GM18868 (cell line): ENCODE results near the gene HOXA5.

ENCODE experiments used
- ATAC-seq: cut with Tn5 transposase; IDR thresholded peaks from one replicate; pipeline ENCODE4 v1.9.1; 2021; ENCODE audit warnings: mild to moderate bottlenecking, moderate library complexity; ENCODE audit not compliant: unreplicated experiment

HOXA5 gene

DNA sequence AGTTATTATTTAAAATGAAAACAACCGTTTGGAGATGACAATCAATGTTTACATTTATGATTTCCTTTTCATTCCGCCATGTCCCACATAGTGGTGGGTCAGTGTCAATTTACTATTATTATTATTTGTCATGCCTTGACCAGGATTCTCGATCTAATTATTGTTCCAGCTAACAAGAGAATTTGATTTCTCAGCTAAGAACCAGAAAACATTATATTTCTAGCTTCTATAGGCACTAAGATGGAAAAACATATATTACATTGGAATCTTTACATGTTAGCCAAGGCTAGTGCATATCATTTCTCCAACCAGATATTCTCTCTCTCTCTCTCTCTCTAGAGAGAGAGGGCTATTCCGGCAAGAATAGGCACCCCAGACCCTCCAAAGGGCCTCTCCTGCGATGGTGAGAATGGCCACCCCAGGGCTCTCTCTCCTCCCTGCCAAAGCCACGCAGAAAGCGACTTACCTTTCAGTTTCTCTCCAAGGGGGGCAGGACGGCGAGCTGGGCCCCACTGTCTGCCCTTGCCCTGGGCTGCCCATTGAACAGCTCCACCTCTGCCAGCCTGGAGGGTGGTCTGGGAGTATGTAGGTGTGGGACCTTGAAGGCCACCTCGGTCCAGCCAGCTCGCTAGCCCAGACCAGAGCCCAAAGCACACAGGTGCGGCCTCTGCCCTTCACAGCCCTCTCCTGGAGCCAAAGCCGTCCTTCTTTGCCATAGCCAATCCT lies 6.5 kb upstream of the HOXA5 start:
- peak; percentile 13 for ATAC-seq

DNA sequence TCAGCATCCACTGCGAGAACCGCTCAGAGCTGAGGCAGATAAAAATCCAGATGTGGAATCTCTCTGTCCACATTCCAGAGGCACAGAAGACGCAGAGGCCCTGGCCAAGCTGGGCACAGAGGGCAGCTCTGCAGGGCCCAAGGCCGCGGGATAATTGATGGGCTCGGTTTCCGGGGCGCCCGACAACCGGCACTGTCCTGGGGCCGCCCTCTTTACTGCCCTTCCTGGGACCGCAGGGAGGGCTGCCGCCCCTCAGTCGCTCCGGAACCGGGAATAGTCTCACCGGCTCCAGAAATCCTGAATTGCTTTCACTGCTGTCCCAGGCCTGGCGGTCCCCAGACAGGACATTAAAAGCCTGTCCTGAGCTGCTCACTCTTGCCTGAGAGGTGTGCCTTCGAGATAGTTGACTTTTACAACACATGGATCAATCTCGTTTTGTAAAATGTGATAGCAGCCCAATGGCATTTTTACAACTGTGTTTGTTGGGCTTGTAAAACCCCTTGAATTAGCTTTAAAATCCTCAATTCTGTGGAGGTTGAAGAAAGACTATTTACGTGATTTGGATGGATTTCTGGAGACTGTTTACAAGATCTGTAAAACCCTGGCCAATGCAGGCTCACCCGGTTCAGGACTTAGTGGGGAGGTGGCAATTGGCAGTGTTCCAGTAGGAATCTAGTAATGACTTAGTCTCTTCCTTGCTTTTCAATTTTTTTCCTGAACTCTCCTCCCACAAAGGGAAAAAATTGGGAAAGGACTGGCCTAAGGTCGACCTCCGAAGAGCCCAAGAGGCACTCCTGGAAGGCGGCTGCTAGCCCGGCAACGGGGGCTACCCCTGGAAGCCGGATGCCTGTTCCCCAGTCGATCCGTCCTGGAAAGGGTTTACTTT lies 5.5 kb upstream of the HOXA5 start:
- ATAC-seq, result no peak

DNA sequence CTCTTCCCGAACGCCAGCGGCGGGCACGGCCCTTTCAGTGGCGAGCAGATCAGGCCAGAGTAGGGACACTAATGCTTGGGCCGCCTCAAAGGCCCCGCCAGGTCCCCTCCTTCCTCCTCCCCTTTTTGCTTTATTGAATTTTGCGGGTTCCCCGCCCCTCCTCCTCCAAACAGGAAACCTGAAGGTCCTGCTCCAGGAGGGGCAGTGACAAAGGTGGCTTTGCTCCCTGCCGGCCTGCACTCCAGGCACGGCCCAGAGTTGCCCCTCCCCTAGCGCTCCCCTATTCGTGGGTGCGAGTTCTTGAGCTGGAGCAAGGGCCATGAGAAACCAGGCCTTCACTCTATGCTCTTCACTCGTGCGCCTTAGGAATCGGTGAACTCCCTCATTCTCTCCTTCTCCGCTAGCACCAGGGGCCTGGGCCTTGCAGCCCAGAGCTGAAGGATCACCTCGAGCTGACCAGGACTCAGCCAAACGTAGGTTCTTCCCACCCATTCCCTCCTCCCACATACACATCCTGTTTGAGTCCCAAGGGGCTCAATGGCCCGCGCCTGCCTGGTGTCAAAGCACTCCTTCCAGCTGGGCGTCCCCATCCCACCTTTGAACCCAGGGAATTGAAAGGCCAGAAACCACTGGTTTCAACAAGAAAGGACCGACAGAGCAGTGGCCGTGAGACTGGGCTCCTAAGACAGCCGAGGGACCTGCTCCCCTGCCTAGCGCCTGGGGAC lies 4.7 kb upstream of the HOXA5 start:
- no peak for ATAC-seq

DNA sequence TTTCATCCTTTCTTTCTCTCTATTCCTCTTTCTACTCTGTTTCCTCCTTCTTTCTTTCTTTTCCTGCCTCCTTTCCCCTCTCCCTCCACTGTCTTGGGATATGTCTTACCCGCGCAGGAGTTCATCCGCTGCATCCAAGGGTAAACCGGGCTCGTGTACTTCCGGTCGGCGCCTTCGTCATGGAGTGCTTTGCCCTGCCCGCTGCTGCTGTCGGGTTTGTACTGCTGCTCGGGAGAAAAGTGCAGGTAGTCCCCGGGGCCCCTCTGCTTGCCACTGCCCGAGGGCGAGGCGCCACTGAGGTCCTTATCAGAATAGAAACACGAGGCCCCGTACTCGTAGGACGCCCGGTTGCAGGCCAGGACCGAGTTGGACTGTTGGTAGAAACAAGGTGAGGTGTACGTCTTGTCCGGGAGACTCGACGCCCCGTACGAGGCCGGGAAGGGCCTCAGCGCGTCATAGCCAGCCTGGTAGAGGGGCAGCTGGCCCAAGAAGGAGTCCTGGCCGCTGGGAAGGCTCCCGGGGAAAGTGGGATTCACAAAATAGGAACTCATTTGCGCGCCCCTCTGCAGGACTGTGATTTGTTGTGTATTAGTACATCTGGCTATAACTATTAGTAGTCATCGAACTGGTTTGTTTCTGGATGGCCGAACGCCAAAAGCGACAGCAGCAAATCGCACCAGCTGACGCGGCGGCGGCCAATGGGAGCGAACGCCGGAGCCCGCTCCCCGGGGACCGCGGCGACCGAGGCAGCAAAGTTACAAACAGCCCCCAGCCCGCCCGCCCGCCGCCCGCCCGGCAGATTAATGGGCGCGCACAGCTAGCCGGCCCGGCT lies 3.9 kb upstream of the HOXA5 start, which contains the start of gene HOXA6:
TSS of gene HOXA6 (minus strand) at position 576 of the 832 bp plus-strand sequence. CDS start at position 551, 25 bp downstream.
- no peak for ATAC-seq

DNA sequence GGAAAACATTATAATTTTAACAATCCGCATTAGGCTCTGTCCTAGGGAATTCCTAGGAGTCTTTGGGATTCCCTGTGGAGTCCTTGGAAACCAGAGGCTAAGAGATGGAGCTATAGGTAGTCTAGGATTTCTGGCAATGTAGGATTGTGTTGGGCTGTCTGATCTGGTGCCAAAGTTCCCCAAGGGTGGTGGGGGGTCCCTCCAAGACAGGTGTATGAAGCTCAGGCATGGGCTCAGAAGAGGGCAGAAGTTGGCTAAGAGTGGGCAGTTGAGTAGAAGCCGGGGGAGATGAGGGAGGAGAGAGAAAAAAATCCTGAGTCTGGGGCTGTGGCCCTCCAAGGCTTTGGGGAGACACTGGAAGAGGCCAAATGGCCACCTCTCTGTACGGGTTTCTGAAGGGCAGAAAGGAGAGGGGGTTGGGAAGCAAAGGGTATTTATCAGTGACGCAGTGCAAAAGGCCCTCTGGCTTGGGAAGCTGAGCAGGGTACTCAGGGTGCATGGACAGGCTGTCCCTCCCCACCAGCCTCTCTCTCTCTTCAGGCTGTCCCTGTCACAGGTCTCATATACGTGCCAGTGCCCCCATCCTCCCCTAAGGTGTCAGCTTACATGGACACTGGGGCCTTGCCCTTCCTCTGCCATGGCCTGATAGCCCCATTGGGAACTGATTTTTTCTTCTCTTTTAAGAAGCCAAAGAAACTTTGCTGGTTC lies 3.2 kb upstream of the HOXA5 start:
- no peak for ATAC-seq

DNA sequence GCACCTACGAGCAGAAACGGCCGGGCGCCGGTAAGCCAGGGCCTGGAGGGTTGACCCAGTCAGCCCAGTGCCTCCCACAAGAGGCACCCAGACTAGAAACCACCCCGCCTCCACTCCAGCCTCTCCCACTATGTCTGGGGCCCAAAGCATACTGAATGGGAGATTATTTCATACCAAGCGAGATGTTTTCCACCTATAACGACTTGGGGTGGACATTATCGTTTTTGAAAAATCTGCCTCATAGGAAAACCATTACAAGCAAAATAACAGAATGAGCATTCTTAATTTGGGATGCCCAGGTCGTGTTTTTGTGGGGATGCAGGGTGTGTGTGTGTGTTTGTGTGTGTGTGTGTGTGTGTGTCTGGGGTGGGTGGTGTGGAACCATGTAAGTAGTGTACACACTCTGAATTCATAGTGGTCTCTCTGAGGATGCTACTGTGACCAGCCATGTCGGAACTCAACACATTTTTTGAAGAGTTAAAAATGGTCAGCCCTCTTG lies 2.5 kb upstream of the HOXA5 start:
- ATAC-seq, result no peak

DNA sequence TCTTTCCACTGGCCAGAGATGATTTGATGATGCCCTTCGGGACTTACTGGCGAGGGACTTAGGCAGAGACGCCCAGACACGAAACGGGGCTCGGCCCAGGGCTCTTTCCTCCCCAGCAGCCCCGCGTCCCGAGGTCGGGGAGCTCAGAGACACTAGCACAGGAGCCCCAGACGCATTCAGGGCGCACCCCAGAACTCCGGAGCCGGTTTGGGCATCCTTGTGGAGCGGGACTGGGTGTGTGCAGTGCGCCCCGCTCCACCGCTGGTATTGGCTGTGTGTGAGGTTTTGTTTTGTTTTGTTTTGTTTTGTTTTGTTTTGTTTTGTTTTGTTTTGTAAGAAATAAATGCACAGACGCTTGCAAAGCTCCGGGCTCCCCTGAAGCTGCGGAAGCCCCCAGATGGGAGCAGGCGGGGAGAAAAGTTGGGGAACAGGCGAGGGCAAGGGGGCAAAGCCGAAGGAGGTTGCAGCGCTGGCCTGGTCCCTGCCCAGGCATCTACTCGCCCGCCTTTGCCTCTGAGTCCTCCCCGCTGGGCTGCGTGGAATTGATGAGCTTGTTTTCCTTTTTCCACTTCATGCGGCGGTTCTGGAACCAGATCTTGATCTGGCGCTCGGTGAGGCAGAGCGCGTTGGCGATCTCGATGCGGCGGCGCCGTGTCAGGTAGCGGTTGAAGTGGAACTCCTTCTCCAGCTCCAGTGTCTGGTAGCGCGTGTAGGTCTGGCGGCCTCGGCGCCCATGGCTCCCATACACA lies 1.9 kb upstream of the HOXA5 start:
- ATAC-seq, result no peak

DNA sequence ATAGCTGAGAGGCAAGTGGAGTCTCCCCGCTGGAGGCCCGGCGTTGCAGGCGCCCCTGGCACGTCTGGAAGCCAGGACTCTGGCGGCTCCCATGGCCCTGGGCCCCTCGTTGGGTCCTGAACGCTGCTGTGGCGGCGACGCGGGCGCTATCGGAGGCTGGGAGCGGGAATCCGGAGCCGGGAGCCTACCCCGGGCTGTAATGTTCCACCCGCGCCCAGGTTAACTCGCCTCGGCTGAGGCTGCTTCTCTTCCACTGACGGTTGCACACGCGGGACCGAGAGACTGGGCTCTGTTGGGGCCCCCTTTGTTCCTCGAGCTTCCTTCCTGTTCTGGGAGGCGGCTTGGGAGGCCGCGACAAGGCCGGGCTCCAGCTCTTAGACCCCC lies 1.3 kb upstream of the HOXA5 start:
- no peak for ATAC-seq

DNA sequence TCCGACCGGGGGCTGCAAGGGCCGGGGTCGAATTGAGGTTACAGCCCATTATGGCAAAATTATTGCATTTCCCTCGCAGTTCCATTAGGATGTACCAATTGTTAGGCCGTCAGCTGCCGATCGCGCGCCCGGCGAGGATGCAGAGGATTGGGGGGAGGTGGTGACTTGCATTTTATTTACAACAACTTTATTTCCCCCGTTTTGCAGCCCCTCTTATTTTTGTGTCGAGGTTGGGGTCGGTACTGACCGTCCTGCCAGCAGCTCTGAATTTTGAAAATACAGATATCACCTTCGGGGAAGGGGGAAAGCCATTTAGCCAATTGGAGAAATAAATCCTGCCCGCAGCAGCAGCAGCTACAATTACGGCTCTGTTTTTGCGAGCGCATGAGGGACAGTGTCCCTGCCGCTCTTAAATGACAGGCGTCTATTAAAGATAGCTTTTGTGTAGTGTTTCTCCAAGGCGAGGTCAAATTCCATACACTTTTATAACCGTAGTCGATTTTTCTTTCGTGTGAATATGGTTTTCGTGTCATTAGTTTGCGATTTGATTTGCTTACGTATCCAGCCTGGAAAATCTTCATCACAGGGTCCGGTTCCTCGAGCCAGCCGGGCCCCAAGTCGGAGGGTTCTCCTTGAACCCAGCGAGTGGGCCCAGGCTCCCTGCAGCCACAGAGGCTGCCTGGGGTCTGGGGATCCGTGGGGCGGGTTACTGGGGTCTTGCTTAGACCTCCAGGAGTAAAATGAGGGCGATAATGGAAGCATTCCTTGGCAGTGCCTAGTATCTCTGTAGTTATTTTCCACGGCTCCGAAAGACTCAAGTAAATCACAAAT lies 684 bp upstream of the HOXA5 start:
- ATAC-seq, result no peak

DNA sequence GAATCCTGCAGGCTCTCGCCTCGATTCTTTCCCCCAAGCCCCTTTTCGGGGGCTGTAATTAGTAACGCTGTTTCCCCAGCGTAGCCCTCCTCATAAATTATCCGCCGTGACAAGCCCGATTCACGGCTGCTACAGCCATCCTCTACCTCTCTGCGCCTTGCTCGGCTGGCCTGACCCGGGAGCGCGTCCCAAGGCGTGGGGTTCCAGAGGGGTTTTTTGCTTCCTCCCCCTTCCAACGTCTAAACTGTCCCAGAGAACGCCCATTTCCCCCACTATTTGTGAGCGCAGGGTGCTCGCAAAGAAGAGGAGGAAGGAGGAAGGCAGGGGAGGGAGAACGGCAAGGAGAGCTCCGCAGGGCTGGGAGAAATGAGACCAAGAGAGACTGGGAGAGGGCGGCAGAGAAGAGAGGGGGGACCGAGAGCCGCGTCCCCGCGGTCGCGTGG lies 880 bp downstream of the HOXA5 start:
- no peak for ATAC-seq

DNA sequence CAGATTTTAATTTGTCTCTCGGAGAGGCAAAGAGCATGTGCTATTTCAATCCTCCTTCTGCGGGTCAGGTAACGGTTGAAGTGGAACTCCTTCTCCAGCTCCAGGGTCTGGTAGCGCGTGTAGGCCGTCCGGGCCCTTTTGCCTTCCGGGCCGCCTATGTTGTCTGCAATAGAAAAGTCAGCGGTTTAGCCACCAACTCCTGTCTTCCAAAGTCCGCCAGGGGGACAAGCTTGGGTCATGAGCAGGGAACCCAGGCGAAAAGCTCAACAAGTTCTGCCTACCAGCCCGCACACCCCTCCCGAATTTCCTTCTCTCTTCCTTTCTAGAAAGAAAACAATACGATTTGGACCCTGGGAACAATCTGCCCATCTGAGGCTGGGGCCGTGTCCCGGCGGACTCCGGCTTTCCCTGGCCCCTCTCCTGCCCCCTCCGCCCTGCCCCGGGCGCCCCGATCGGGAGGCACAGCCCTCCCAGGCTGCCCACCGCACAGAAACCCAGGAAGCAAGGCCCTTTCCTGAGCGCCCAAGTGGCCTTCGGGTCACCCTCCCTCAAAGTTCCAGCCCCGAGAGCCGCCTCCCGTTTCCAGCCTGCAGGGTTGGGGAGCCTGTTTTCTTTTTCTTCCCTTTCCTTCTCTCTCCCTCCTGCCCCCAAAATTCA lies 1.4 kb downstream of the HOXA5 start:
- no peak for ATAC-seq

DNA sequence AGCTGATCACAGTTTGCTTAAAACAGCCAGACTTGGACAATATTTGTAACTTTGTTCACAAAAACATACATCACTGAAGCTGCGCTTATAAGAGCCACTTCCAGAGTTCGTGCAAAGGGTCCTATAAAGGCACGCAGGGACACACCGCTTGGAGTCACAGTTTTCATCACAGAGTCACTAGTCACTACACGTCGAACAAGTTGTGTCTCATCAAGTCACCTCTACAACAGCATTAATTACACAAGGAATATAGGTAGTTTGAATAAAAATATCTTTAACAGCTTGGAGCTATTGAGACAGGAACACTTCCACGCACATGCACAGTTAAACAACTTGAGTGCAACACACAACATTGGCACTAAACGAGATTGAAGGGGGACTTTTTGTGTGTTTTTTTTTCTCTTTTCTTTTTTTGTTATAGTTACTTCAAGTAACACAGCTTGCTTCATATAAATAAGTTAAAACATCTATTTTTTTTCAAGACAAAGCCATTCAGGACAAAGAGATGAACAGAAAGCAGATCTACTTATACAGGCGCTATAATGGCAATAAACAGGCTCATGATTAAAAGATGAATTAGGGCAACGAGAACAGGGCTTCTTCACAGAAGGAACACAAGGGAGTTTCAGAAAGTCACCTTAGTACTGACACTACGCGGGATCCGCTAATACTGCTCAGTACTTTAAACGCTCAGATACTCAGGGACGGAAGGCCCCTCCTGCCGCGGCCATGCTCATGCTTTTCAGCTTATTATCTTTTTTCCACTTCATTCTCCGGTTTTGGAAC lies 2.2 kb downstream of the HOXA5 start:
- ATAC-seq, result no peak

DNA sequence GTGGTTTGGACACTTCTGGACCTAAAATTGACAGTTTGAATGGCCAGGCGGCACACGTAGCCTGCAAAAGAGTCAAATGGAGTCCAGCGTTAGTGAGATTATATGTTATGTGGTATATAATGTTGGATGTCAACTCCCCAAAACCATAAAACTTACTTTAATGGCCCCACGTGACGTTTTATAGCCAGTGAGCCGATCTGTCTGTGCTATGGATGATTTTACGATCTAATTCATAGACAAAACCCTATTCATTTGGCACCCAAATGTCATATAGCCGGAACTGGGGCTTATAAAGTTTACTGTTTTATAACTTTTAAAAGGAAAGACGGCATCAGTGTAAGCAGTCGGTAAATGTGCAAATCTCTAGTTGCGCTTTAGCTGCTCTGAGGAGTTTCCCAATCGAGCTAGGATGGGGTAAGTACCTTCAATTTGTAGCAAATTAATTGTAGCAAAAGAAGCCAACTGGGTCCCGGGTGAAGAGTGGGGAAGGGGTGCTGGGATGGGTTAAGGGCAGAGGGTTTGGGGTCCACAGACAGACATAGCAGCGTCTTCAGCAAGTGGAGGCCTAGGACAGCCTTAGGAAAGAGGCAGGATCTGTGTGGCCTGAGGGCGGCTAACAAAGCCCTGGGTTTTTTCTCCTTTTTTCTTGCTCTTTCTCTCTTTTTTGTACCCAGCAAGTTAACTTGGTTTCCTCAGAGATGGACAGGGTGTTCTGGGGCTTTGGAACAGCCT lies 3.2 kb downstream of the HOXA5 start:
- no peak for ATAC-seq

DNA sequence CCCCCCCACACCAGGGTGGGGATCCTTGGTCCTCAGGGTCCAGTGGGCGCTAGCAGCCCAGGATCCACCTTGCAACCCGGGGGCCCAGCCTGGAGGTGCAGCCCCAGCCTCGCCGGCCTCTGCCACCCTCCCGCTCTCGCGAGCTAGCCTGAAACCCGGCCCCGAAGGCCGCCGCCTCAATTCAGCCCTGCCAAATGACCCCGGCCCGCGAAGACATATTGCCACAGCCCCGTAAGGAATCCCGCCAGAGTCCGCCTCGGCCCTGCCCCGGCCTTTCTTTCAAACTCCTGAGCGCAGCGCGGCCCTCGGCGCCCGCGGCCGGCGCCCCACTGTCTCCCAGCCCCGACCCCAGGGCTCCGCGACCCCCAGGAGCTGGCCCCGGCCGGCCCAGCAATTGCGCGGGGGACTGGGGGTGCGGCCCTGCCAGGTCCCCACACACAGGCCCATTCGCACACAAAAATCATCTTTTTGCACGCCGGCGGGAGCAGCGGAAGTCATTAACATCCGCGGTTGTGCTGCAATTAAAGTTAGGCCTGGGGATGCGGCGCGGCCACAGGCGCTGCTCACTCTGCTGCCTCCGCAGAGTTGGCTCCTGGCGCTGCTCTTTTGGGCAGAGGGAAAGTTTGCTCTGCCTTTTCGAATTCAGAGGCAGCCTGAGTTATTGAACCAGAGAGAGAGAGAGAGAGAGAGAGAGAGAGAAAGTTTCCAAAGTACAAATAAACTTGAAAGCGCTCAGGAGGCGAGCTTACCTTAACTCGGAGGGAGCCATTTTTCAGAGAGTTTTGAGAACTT lies 4.0 kb downstream of the HOXA5 start:
- no peak for ATAC-seq

DNA sequence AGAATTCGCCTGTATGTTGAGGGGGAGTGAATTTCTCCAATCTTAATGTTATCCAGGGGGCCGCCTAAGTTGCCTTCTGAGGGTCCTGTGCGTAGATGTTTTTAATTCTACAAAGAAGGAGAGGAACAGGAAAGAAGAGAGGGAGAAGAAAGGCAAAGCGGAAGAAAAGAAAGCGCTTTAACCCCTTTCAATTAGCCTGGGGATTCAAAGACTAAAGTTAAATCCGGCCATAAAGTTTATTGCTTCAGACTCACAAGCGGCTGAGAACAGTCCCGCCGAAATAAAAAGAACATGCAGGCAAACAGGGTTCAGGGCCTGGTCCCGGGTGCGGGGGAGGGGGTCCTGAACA lies 4.5 kb downstream of the HOXA5 start:
- no peak for ATAC-seq

DNA sequence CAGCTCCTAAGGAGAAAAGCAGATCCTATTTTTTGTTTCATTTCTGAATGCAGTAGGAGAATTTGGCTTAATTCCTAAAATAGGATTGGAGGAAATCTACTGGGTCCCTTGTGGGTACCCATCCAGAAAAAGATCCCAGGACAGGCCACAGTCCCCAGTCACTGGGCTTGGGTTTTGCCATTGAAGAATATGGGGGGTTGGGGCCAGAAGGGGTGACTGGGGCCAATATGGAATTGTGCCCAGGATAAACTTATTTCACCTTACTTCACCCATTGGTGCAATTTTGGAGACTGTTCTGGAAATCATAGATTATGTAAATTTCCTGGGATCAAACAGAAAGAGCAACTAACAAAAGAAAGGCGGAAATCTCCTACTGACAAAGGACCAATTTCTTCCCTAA lies 5.0 kb downstream of the HOXA5 start:
- ATAC-seq, result no peak
